KMS-11 (cell line): ENCODE results near the gene HMX2.

Source experiments
- H2AFZ ChIP-seq: fragments of 200-600 bp; sonication (generic); 2 replicates; pipeline ENCODE4 v1.6.1; 2016; ENCODE audit warnings: antibody characterized with exemption, mixed run types, low read depth
- H3K27ac ChIP-seq: fragments of 200-600 bp; sonication (generic); 2 replicates; pipeline ENCODE4 v1.6.1; 2016; ENCODE audit warnings: mild to moderate bottlenecking, mixed run types
- H3K27me3 ChIP-seq: fragments of 200-600 bp; sonication (generic); 2 replicates; pipeline ENCODE4 v1.6.1; 2017; ENCODE audit warnings: mild to moderate bottlenecking, low read depth, mixed run types, moderate library complexity; ENCODE audit not compliant: insufficient read depth
- H3K36me3 ChIP-seq: fragments of 200-600 bp; sonication (generic); 2 replicates; pipeline ENCODE4 v1.6.1; 2017; ENCODE audit warnings: mild to moderate bottlenecking, mixed run types; ENCODE audit not compliant: insufficient read depth
- H3K4me1 ChIP-seq: fragments of 200-600 bp; sonication (generic); 2 replicates; pipeline ENCODE4 v1.6.1; 2016; ENCODE audit warnings: mild to moderate bottlenecking, low read depth, mixed run types; ENCODE audit not compliant: poor library complexity, severe bottlenecking
- H3K4me2 ChIP-seq: fragments of 200-600 bp; sonication (generic); 2 replicates; pipeline ENCODE4 v1.7.0; 2016; ENCODE audit warnings: mild to moderate bottlenecking, mixed run types
- H3K4me3 ChIP-seq: fragments of 200-600 bp; sonication (generic); IDR thresholded peaks from 2 replicates; pipeline ENCODE4 v1.6.1; 2017; ENCODE audit warnings: low read depth, low read length, mixed read lengths; ENCODE audit not compliant: insufficient read depth
- H3K79me2 ChIP-seq: fragments of 200-600 bp; sonication (generic); 2 replicates; pipeline ENCODE4 v1.6.1; 2016; ENCODE audit warnings: low read depth, mixed run types; ENCODE audit not compliant: insufficient read depth
- H3K9ac ChIP-seq: fragments of 200-600 bp; sonication (generic); 2 replicates; pipeline ENCODE4 v1.6.1; 2016; ENCODE audit warnings: mild to moderate bottlenecking, mixed run types
- H4K20me1 ChIP-seq: fragments of 200-600 bp; sonication (generic); 2 replicates; pipeline ENCODE4 v1.6.1; 2016; ENCODE audit warnings: mild to moderate bottlenecking, mixed run types; ENCODE audit not compliant: insufficient read depth
- TF ChIP-seq, protein P1 (sequence below): fragments of 200-600 bp; sonication (generic); conservative IDR thresholded peaks from 2 replicates; pipeline ENCODE4 v1.6.1; 2017; ENCODE audit warnings: low read depth, mild to moderate bottlenecking, antibody characterized with exemption, low read length, moderate library complexity, mixed read lengths

HMX2 gene

DNA sequence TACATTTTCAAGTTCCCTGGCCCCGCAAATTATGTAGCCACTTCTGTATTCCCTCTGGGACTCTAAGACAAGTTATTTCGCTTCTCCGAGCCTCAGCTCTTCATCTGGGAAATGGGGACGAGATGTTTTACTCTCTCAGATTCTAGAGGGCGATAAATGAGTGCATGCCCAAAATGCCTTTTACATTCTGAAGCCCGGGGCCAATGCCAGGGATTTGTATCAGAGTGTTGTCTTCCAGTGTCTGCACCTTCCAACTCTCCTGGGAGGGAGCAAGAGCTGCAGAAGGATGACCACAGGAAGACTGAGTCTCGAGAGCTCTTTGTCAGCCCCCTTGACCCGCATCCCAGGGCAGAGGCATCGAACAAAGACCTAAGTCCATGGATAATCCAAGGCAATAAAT is 46.1 kb downstream of the HMX2 start:
- H3K9ac ChIP-seq = no peak overlapping the region
- no peaks in the 10 kb centered on the region for H3K79me2 ChIP-seq
- no peak overlapping the region for H3K4me2 ChIP-seq
- H3K4me1 ChIP-seq = no peaks in the 10 kb centered on the region
- no peak overlapping the region for H2AFZ ChIP-seq
- no peaks in the 10 kb centered on the region for H3K36me3 ChIP-seq
- H4K20me1 ChIP-seq = no peaks in the 10 kb centered on the region
- no peak overlapping the region for H3K27ac ChIP-seq
- no peak overlapping the region for H3K4me3 ChIP-seq
- TF ChIP-seq, protein P1, sequence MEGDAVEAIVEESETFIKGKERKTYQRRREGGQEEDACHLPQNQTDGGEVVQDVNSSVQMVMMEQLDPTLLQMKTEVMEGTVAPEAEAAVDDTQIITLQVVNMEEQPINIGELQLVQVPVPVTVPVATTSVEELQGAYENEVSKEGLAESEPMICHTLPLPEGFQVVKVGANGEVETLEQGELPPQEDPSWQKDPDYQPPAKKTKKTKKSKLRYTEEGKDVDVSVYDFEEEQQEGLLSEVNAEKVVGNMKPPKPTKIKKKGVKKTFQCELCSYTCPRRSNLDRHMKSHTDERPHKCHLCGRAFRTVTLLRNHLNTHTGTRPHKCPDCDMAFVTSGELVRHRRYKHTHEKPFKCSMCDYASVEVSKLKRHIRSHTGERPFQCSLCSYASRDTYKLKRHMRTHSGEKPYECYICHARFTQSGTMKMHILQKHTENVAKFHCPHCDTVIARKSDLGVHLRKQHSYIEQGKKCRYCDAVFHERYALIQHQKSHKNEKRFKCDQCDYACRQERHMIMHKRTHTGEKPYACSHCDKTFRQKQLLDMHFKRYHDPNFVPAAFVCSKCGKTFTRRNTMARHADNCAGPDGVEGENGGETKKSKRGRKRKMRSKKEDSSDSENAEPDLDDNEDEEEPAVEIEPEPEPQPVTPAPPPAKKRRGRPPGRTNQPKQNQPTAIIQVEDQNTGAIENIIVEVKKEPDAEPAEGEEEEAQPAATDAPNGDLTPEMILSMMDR = no peak
- H3K27me3 ChIP-seq = no peaks in the 10 kb centered on the region
